Kidney (tissue), 14 donors: ENCODE results near the gene NRSN2. TPM values are rescaled to one million over a fixed set of nuclear protein-coding genes. Genes with fewer than 3 reads are reported as not detected.

Experiments
- DNase-seq, 5 donors: peaks; one replicate each; pipeline ENCODE4 v3.0.0-alpha.2; 2013 to 2020
- FAIRE-seq: peaks from 2 replicates; lab custom pipeline; 2012; peaks lifted over from hg19 to GRCh38; lab: Jason Lieb, UNC
- H3K27ac ChIP-seq, 2 donors: one replicate each; pipeline ENCODE4 v1.7.0; 2013; ENCODE audit warnings: low read depth in 2 of 2, low read length in 2 of 2, inconsistent platforms in 1 of 2
- H3K27me3 ChIP-seq: one replicate; pipeline ENCODE4 v1.7.1; 2013; ENCODE audit warnings: low read length, inconsistent platforms; ENCODE audit not compliant: control insufficient read depth, insufficient read depth
- H3K36me3 ChIP-seq, 3 donors: one replicate each; pipeline versions ENCODE4 v1.7.0 to v1.7.1; 2013; ENCODE audit warnings: low read length in 3 of 3, control low read depth in 1 of 3, inconsistent platforms in 1 of 3; ENCODE audit not compliant: insufficient read depth in 3 of 3, control insufficient read depth in 2 of 3
- H3K4me1 ChIP-seq, 3 donors: one replicate each; pipeline versions ENCODE4 v1.7.0 to v1.7.1; 2013; ENCODE audit warnings: low read length in 3 of 3, inconsistent platforms in 1 of 3, low read depth in 1 of 3; ENCODE audit not compliant: control insufficient read depth in 2 of 3, insufficient read depth in 2 of 3
- H3K4me3 ChIP-seq, 3 donors: one replicate each; pipeline versions ENCODE4 v1.7.0 to v1.8.1; 2013; ENCODE audit warnings: low read length in 3 of 3, control low read depth in 1 of 3, inconsistent platforms in 1 of 3
- H3K9ac ChIP-seq, 3 donors: one replicate each; pipeline versions ENCODE4 v1.7.0 to v1.7.1; 2013; ENCODE audit warnings: low read length in 3 of 3, control low read depth in 1 of 3, inconsistent platforms in 1 of 3
- H3K9me3 ChIP-seq, 3 donors: one replicate each; pipeline versions ENCODE4 v1.7.0 to v1.7.1; 2013; ENCODE audit warnings: low read length in 3 of 3, control low read depth in 1 of 3, inconsistent platforms in 1 of 3; ENCODE audit not compliant: control insufficient read depth in 2 of 3, insufficient read depth in 1 of 3
- CTCF ChIP-seq: IDR thresholded peaks from 3 replicates; pipeline ENCODE4 v1.5.1; 2012; ENCODE audit warnings: mild to moderate bottlenecking, moderate library complexity, borderline replicate concordance; ENCODE audit not compliant: insufficient read depth; ENCODE audit errors: extremely low read depth
- intact Hi-C: fragments of 100-400 bp; cut with DNase I; formaldehyde crosslinking; loops from one replicate; pipeline ENCODE4 v1.11.1; 2022
- polyA plus RNA-seq: library from polyadenylated mRNA; stranded (reverse); fragments of 350-450 nt; fragmentation: Illumina TruSeq; extraction: RNeasy Lipid Tissue Mini Kit (QIAGEN cat#74804); gene quantifications from one replicate; pipeline ENCODE4 v1.2.3, GENCODE V29; 2014; ENCODE audit warnings: low read depth, low replicate concordance; ENCODE audit not compliant: insufficient read depth
- total RNA-seq: library from RNA; stranded (reverse); fragmentation: NEBNext Ultra II Directional; extraction: Animal tissue kit (Norgen Biotek cat#: 25700); gene quantifications from one replicate; pipeline ENCODE4 v1.2.1, GENCODE V29; 2021
- donor health status: control.
- donor health status: control.
- donor health status: control.
- donor health status: control.
- donor health status: control.
- donor health status: DM: yes; HTN: yes; CAD: no.
- donor health status: Normal renal cell carcinoma (clear cell type).

The NRSN2 gene
- total and polyA plus RNA-seq, 2 donors from 2014 or later, result 48.1 to 50.0 TPM

DNA sequence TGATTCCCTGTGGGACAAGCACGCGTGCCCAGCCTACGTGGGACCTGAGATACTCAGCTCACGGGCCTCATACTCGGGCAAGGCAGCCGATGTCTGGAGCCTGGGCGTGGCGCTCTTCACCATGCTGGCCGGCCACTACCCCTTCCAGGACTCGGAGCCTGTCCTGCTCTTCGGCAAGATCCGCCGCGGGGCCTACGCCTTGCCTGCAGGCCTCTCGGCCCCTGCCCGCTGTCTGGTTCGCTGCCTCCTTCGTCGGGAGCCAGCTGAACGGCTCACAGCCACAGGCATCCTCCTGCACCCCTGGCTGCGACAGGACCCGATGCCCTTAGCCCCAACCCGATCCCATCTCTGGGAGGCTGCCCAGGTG lies 49.3 kb downstream of the NRSN2 start:
- no peak overlapping the region for H3K9ac ChIP-seq
- H3K9me3 ChIP-seq, result no peaks in the 10 kb centered on the region
- no peaks in the 10 kb centered on the region for H3K4me1 ChIP-seq
- no peak overlapping the region for H3K4me3 ChIP-seq
- peaks cover 0 to 3% (median 0%) of the 10 kb centered on the region in 3 donors for H3K36me3 ChIP-seq
- no peaks in the 10 kb centered on the region for H3K27me3 ChIP-seq
- intact Hi-C loops, result no loop called here
- TF ChIP-seq CTCF, result no peak
- no peak for FAIRE-seq
- no peak overlapping the region for H3K27ac ChIP-seq
- DNase-seq, result no peak

GRCh38 chr20:396619-397431 lies 49.9 kb downstream of the NRSN2 start:
- DNase-seq (no peak), FAIRE-seq (no peak)
- Histone ChIP-seq H3K9me3 (no peaks in the 10 kb centered on the region), H3K9ac (no peak overlapping the region), H3K4me1 (no peaks in the 10 kb centered on the region), H3K27ac (no peak overlapping the region), H3K36me3 (peaks cover 0 to 3% (median 0%) of the 10 kb centered on the region in 3 donors), H3K27me3 (no peaks in the 10 kb centered on the region), H3K4me3 (no peak overlapping the region)
- no peak for TF ChIP-seq CTCF
- intact Hi-C loops, result no loop called here

DNA sequence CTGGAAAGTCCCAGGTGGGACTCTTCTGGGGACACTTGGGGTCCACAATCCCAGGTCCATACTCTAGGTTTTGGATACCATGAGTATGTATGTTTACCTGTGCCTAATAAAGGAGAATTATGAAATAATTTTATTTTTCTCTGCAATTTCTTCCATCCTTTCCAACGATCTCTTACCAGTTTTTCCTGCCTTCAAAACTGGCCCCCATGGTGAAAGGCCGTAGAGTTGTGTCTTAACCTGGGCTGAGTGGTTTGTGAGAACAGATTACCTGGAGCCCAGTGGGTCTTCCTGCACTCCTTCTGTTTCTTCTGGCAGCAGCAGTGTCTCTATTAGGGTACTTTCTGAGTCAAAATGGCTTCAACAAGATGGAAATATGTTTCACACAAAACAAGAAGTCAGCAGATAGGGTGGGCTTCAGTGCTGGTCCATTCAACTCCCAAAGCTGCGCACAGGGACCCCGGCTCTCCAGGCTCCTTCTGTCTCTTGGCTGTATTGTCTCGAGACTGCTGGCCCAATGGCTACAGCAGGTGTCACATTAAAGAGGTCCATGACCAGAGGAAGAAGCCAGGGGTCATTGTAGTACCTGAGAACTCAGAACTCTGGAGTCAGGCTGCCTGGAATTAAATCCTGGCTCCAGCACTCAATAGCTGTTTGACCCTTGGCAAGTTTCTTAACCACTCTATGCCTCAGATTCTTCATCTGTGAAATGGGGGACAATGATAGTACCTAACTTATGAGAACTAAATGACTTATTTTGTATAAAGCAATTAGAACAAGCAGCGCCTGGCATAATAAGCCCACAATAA lies 50.7 kb downstream of the NRSN2 start:
- intact Hi-C loops, result no loop called here
- Histone ChIP-seq H3K36me3 (peaks cover 0 to 3% (median 0%) of the 10 kb centered on the region in 3 donors), H3K4me3 (no peak overlapping the region), H3K4me1 (no peaks in the 10 kb centered on the region), H3K27ac (no peak overlapping the region), H3K9me3 (no peaks in the 10 kb centered on the region), H3K27me3 (no peaks in the 10 kb centered on the region), H3K9ac (no peak overlapping the region)
- TF ChIP-seq CTCF, result no peak
- FAIRE-seq, result no peak
- DNase-seq, result no peak
